MCF 10A (cell line): ENCODE data around the gene UBAC1. TPM values are rescaled to one million over a fixed set of nuclear protein-coding genes. Genes with fewer than 3 reads are reported as not detected.

Source experiments
- BruUV-seq: library from RNA; stranded (reverse); fragments of 400-500 nt; replicated peaks from 2 replicates; lab custom pipeline; 2021; lab: Mats Ljungman, UMichigan
- CTCF ChIA-PET: fragments of 300-600 bp; sonication (Branson Sonifier 250); formaldehyde crosslinking; extraction: SDS; loops from one replicate; lab custom pipeline; 2021; ENCODE audit warnings: antibody characterized with exemption, inconsistent platforms; lab: Yijun Ruan, JAX
- POLR2A ChIA-PET: fragments of 300-600, 350-650 bp; sonication (Branson Sonifier 250); formaldehyde crosslinking; extraction: SDS; loops from one replicate; lab custom pipeline; 2020; ENCODE audit warnings: antibody characterized with exemption, inconsistent platforms; lab: Yijun Ruan, JAX
- DNase-seq: peaks from one replicate; pipeline ENCODE4 v3.0.0-alpha.2; 2018; ENCODE audit not compliant: unreplicated experiment
- H3K27ac Mint-ChIP-seq: one replicate; pipeline ENCODE4 v1.8.0; 2022; ENCODE audit warnings: mild to moderate bottlenecking, low read depth, mixed read lengths; ENCODE audit not compliant: unreplicated experiment
- H3K27me3 Mint-ChIP-seq: one replicate; pipeline ENCODE4 v1.8.0; 2022; ENCODE audit warnings: mixed read lengths; ENCODE audit not compliant: insufficient read depth, unreplicated experiment
- H3K36me3 Mint-ChIP-seq: one replicate; pipeline ENCODE4 v1.8.0; 2022; ENCODE audit warnings: mild to moderate bottlenecking, moderate library complexity, mixed read lengths; ENCODE audit not compliant: insufficient read depth, unreplicated experiment
- H3K4me1 Mint-ChIP-seq: one replicate; pipeline ENCODE4 v1.8.0; 2022; ENCODE audit warnings: mixed read lengths; ENCODE audit not compliant: insufficient read depth, unreplicated experiment
- H3K4me3 Mint-ChIP-seq: one replicate; pipeline ENCODE4 v1.8.0; 2022; ENCODE audit warnings: mild to moderate bottlenecking, moderate library complexity, mixed read lengths; ENCODE audit not compliant: unreplicated experiment
- H3K9me3 Mint-ChIP-seq: one replicate; pipeline ENCODE4 v1.8.0; 2022; ENCODE audit warnings: mixed read lengths; ENCODE audit not compliant: unreplicated experiment
- CTCF ChIP-seq: fragments of 200-600 bp; IDR thresholded peaks from one replicate; pipeline ENCODE4 v1.8.0; 2022; ENCODE audit warnings: antibody characterized with exemption, mild to moderate bottlenecking; ENCODE audit not compliant: unreplicated experiment
- intact Hi-C: fragments of 100-400 bp; cut with micrococcal nuclease; formaldehyde crosslinking; loops from 2 replicates; pipeline ENCODE4 v1.14.1; 2022
- total RNA-seq: library from RNA; stranded (reverse); gene quantifications from 2 replicates; pipeline ENCODE4 v1.2.3, GENCODE V29; 2022

UBAC1 gene
- total RNA-seq, 1 experiment from 2014 or later = 34.7 TPM

GRCh38 chr9:135971892-135972291 lies 10.7 kb upstream of the UBAC1 start:
- ChIA-PET CTCF (interaction anchor here (0.6 kb wide), 1 partner anchor 152 kb away, joined by 3 read pairs; no protein-coding TSS in a partner anchor), POLR2A (no interaction called here)
- peak; percentile 84 for DNase-seq
- Mint-ChIP-seq H3K27ac (no peak overlapping the region), H3K4me1 (peaks cover 7% of the 10 kb centered on the region), H3K27me3 (peaks cover 31% of the 10 kb centered on the region), H3K9me3 (no peaks in the 10 kb centered on the region), H3K4me3 (no peak overlapping the region), H3K36me3 (no peaks in the 10 kb centered on the region)
- no TSS peak for BruUV-seq
- TF ChIP-seq CTCF = no peak
- intact Hi-C loops = no loop called here

GRCh38 chr9:135971111-135971766 lies 10.1 kb upstream of the UBAC1 start:
- POLR2A ChIA-PET = no interaction called here

GRCh38 chr9:135970128-135970815 lies 9.1 kb upstream of the UBAC1 start:
- DNase-seq = no peak
- POLR2A ChIA-PET = no interaction called here
- Mint-ChIP-seq H3K9me3 (no peaks in the 10 kb centered on the region), H3K4me3 (no peak overlapping the region), H3K27me3 (peaks cover 20% of the 10 kb centered on the region), H3K36me3 (no peaks in the 10 kb centered on the region), H3K4me1 (peaks cover 7% of the 10 kb centered on the region), H3K27ac (no peak overlapping the region)
- TF ChIP-seq CTCF = no peak
- intact Hi-C loops = no loop called here
- CTCF ChIA-PET = interaction anchor here (0.6 to 6.6 kb wide), 4 partner anchors 120 to 367 kb away, joined by 3 to 104 read pairs (median 3); no protein-coding TSS in a partner anchor
- no TSS peak for BruUV-seq

More at GRCh38 chr9:135971111-135971766, 10.1 kb upstream of the UBAC1 start:
- Mint-ChIP-seq H3K4me3 (no peak overlapping the region), H3K9me3 (no peaks in the 10 kb centered on the region), H3K27ac (no peak overlapping the region), H3K4me1 (peaks cover 7% of the 10 kb centered on the region), H3K27me3 (peaks cover 30% of the 10 kb centered on the region), H3K36me3 (no peaks in the 10 kb centered on the region)
- CTCF ChIA-PET = interaction anchor here (6.6 kb wide), 1 partner anchor 151 kb away, joined by 104 read pairs; no protein-coding TSS in a partner anchor
- intact Hi-C loops = no loop called here
- no TSS peak for BruUV-seq
- no peak for TF ChIP-seq CTCF
- no peak for DNase-seq

- no TSS peak for BruUV-seq
- CTCF ChIA-PET = interaction anchor here (0.6 to 6.6 kb wide), 5 partner anchors 69 to 401 kb away, joined by 3 to 104 read pairs (median 4); no protein-coding TSS in a partner anchor
- DNase-seq = no peak
- Mint-ChIP-seq H3K4me3 (no peak overlapping the region), H3K27ac (no peak overlapping the region), H3K4me1 (peaks cover 7% of the 10 kb centered on the region), H3K36me3 (no peaks in the 10 kb centered on the region), H3K9me3 (no peaks in the 10 kb centered on the region), H3K27me3 (peaks cover 10% of the 10 kb centered on the region)
- intact Hi-C loops = no loop called here
- POLR2A ChIA-PET = no interaction called here
- no peak for TF ChIP-seq CTCF
These were observed 8.0 kb upstream of the UBAC1 start for GRCh38 chr9:135969064-135969683.
